ENCODE measurements around the gene MAP2K6. TPM values are rescaled to one million over a fixed set of nuclear protein-coding genes. Genes with fewer than 3 reads are reported as not detected.

Gene MAP2K6
- total RNA-seq, 1 experiment from 2014 or later: 0.06 TPM

Other genes starting within 250 kb of the MAP2K6 start
- not detected in 2 replicates for gene ABCA10, start 185.9 kb upstream of the MAP2K6 start, total RNA-seq (2014; rRNA removed)
- 0.75 and 2.0 TPM in 2 replicates for gene ABCA5, start 87.6 kb upstream of the MAP2K6 start, total RNA-seq (2014; rRNA removed)

Data from LHCN-M2 (cell line).